Hematopoietic multipotent progenitor cell treated with erythropoietin and hydrocortisone succinate and interleukin-3 and kit ligand, for 15 days (in vitro differentiated cells): ENCODE results near the gene RGS2.

Experiments
- DNase-seq: peaks from one replicate; pipeline ENCODE4 v3.0.0-alpha.2; 2015; ENCODE audit warnings: low spot score

Gene RGS2

GRCh38 chr1:192808518-192809306 lies at the start of gene RGS2:
Gene RGS2 (plus strand): TSS chr1:192809039. CDS start chr1:192809072, 33 bp downstream.
- DNase-seq = peak; percentile 82

DNA sequence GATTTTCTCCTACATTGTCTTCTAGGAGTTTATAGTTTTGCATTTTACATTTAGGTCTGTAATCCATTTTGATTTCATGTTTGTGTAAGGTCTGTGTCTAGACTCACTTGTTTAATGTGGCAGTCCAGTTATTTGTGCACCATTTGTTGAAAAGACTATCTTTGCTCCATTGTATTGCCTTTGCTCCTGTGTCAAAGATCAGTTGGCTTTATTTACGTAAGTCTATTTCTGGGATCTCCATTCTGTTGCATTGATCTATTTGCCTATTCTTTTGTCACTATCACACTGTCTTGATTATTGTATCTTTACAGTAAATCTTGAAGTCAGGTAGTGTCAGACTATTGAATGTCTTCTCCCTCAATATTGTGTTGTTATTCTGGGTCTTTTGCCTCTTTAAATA lies 49.7 kb upstream of the RGS2 start:
- no peak for DNase-seq

DNA sequence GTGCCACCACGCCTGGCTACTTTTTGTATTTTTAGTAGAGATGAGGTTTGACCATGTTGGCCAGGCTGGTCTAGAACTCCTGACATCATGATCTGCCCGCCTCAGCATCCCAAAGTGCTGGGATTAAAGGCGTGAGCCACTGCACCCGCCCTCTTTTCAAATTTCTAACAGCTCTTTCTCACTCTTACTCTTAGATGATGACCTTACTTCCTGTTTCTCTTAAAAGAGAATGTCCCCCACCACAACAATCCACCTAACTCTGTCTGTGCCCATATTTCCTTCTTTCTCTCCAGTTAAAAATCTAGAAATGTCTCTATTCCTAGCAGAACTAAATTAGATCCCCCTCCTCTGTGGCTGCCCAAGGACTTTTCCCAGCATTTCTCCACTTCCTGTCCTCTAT lies 46.6 kb upstream of the RGS2 start:
- DNase-seq = no peak

DNA sequence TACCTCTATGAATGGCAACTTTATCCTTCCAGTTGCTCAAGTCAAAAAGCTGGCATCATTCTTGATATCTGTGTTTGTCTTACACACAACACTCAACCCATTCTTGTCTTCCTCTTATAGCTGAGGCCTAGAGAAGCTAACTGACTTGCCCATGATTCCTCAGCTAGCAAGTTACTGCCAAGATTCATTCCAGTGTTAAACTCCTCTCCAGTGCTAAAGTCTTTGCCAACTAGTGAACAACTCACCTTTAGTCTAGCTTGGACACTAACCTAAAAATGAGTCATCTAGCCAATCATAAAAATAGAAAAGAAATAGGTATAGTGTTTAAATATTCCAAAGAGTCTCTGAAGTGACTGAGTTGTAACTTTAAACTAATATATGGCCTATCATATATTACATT lies 45.6 kb upstream of the RGS2 start:
- no peak for DNase-seq

DNA sequence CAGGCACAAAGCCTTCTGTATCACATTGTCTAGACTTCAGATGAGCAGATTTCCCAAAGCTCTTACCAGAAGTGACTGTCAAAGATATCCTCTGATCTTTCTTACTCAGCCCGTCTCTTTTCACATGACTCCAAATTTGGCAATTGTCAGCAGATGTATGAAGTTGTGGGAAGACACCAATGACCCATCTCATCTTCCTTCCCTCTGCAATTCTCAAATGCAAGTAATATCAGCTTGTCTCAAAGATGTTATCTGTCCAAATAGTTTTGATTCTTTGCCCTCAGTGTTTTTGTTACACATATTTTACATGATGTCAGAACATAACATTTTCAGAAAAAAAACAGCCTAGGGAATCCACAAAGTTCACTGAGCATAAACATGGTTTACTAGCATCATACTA lies 45.1 kb upstream of the RGS2 start:
- no peak for DNase-seq

DNA sequence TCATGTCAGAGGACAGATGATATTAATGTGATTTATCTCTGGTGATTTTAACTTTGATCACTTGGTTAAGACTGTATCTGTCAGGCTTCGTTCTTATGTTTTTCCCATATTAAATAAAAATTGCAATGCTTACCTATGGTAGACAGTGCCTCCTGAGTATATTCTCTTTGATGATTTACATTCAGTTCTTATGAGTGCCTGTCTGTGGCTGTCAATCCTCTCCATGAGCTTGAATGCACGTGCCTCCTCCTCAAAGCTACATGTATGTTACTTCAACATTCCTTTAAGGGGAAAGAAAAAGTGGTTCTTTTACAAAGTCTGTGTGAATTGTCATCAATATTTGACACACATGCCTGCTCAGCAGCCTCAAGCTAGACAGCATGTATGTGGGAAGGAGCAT lies 44.2 kb upstream of the RGS2 start:
- DNase-seq = no peak

DNA sequence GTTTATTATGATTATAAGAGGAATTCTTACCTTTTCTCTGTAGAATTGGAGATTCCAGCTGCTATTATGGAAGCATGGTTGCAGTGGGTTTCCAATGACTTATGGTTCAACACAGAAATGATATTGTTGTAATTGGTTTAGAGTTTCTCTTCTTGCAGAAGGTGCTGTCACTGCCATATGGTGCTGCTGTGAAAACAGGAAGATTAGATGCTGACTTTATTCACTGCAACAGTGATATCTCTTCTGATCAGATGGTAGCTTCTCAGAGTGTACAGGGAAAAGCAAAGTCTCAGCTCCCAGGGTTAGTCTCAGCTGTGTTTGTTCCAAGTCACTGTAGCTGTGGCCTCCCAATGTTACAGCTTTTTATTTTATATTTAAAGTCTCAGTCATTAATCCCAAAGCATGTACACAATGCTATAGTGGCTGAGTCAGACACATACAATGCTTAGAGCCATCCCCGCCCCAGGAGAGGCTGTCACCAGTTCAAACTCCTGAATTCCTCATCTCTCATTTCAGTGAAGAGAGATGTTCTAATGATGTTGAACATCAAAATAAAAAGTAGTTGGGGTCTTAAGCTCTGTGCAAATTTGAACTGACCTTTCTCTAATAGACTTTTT lies 42.7 kb upstream of the RGS2 start:
- DNase-seq = no peak

GRCh38 chr1:192766876-192767275 lies 42.0 kb upstream of the RGS2 start:
- no peak for DNase-seq

- DNase-seq = no peak
Measured at GRCh38 chr1:192767798-192768197, 41.0 kb upstream of the RGS2 start.

DNA sequence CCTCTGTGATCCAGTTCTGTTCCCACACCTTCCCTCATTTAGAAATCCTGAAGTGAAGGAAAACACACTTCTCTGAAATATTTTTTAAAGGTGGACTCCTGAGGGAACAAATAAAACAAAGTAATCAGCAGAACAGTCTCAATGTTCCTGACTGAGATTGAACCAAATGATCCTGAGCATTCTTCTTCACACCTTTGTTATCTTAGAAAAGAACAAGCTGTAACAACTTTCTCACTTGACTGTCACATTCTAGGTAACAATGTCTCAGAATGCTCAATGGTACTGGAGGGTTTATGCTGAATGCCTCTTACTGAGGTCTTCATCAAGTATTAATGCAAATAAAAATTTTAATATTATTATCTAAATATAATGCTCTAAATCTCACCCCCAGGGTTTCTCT lies 40.4 kb upstream of the RGS2 start:
- no peak for DNase-seq

DNA sequence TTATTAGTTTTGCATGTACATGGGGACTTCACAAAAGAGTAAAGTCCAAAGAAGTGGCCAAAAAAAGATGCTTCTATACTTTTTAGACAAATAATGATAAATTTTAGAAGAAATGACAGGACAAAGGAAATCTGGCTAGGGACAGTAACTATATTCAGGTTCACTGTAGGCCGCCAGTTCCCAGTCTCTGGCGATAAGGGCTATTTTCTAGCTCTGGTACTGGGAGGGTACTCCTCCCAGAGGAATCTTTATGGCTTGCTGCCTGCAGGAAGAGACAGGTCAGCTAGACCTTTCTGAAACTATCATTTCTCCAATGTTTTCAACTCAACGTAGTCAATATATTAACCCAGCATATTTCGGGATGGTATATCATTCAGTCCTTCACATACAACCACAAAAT lies 37.5 kb upstream of the RGS2 start:
- no peak for DNase-seq

DNA sequence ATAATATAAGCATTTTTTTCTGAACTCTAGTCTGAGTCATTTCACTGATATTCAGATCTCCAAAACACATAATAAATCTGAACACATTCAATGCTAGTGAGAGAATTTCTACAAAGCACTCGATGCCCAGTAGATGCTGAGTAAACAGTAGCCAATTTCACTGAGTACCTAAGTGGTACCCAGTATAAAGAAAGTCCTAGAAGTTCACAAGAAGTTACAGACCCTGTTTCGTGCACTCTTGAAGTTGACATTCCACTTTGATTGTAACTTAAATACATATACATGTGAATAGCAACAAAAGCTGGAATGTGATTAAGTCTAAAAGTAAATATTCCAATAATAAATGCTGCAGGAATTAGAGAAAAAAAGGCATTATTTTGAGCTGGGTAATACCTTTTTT lies 33.2 kb upstream of the RGS2 start:
- no peak for DNase-seq

DNA sequence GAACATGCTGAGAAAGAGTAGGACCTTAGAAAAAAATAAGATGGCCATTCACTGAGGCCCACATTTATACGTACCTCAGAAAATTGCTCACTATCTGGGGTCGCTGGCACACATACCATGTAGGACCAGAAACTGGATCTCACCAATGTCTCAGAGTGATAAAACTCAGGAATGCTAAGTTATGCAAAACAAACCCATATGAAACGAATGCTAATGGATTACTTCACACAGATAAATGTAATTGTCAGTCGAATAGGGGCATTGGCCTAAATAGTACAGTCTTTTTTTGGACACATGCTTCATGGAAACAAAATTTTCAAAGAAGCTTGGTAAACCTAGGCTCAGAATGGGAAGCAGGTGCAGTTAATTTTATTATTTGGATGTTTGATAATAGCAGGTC lies 32.6 kb upstream of the RGS2 start:
- DNase-seq = no peak

DNA sequence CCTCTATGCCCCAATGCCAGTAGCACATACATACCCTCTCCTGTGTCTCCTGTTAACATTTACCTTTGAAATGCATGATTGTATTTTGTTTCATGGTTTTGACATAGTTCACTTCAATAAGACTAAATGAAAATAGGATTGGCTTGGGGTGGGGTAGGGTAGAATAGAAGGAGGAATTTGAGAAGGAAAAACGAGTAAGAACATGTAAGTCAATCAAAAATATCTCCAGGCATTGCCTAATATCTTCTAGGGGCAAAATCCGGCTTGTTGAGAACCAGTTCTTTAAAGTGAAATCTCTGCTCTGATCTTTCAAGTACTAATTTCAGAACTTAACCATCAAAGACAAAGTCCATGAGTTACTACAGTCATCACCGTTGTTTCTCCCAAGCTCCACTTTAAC lies 31.8 kb upstream of the RGS2 start:
- DNase-seq = no peak

DNA sequence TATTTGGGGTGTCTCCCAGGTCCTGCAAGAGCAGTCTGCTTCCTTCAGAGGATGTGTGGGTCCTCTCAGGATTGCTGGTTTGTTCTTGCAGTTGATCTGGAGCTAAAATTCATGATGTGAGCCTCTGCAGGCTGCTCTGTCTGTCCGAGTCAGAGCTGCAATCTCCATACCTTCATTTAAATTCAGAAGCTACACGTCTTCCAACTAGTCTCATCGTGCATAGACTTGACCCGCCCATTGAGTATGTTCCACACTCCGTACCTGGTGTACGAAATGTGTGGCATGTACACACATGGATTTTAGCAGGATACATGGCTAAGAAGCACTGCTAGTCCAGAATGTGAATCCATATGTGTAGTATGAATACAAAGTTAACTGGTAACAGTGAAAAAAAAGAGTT lies 25.0 kb upstream of the RGS2 start:
- DNase-seq = no peak

DNA sequence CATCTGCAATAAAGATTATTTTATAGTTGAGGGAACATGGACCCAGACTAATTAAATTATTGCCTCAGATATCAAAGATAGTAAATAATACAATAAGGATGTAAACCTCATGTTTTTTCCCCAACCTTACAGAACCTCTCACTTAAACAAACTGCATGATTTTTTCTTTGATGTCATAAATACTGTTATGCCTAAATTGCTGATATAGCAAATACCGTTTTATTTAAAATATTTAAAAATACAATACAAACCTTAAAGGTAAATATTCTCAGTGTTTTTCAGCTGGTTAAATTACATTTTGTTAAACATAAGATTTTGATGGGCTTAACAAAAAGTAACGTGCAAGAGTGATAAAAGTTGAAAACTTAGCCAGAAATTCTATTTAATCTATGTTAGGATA lies 24.4 kb upstream of the RGS2 start:
- DNase-seq = no peak

- no peak for DNase-seq
Measured at GRCh38 chr1:192786576-192786975, 22.3 kb upstream of the RGS2 start.

GRCh38 chr1:192787914-192788585 lies 20.8 kb upstream of the RGS2 start:
- DNase-seq = no peak

DNA sequence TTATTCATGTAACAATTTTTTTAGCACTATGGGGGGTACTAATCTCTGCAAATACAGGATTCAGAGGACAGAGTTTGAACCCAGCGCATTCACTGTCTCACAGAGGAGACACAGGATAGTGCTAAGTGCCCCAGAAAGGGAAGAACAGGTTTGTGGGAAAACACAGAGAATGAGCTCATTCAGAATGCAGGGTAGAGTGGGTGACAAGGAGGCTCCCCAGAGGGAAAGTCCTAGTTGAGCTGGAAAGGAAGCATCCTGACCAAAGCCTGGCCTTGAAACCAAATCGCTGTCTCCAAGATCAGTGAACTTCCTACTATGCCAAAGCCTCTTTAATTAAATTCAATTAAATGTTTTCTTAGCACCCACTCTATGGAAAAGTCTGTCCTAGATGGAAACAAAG lies 19.0 kb upstream of the RGS2 start:
- no peak for DNase-seq

- no peak for DNase-seq
Measured at GRCh38 chr1:192792628-192793027, 16.2 kb upstream of the RGS2 start.

DNA sequence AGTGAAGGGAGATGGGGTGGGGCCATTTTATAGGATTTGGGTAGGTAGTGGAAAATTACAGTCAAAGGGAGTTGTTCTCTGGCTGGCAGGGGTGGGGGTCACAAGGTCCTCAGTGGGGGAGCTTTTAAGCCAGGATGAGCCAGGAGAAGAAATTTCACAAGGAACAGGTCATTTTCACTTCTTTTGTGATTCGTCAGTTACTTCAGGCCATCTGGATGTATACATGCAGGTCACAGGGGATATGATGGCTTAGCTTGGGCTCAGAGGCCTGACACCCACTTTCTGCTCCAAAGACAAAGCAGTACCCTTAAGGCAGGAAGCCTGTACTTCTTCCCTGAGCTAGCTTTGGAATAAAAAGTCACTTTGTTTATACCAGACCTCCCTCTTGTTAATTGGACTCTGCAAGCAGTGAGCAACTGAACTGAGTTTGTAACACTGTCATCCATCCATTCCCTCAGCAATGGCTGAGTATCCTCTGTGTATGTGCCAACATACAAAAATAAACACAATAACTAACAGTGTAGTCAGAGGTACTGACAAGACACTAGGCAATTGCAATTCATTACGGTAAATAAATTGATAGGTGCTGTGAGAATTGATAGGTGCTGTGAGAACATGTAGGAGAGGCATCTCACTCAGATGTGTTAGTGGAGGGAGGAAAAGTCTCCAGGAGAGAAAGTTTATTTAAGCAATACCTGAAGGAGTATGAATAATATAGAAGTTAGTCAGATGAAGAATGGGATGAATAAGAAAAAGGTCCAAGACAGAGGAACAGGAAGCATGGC lies 14.7 kb upstream of the RGS2 start:
- no peak for DNase-seq

- DNase-seq = no peak
Measured at GRCh38 chr1:192794768-192795035, 14.1 kb upstream of the RGS2 start.
